IPS-18c (cell line): ENCODE measurements around the gene HSD17B11.
"Not testable (repeated sequence)": the region's sequence is repeated elsewhere in the genome, so short reads cannot be mapped to it uniquely, and the experiment has no call there.

Source experiments
- H3K4me3 ChIP-seq: 2 replicates; pipeline ENCODE4 v1.7.0; 2013; ENCODE audit warnings: low read depth, mild to moderate bottlenecking, low read length, moderate library complexity; ENCODE audit not compliant: insufficient read depth
- H3K9me3 ChIP-seq: one replicate; pipeline ENCODE4 v1.6.1; 2013; ENCODE audit warnings: mild to moderate bottlenecking, low read length, moderate library complexity; ENCODE audit not compliant: control insufficient read depth, insufficient read depth

Gene HSD17B11, protein sequence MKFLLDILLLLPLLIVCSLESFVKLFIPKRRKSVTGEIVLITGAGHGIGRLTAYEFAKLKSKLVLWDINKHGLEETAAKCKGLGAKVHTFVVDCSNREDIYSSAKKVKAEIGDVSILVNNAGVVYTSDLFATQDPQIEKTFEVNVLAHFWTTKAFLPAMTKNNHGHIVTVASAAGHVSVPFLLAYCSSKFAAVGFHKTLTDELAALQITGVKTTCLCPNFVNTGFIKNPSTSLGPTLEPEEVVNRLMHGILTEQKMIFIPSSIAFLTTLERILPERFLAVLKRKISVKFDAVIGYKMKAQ

DNA sequence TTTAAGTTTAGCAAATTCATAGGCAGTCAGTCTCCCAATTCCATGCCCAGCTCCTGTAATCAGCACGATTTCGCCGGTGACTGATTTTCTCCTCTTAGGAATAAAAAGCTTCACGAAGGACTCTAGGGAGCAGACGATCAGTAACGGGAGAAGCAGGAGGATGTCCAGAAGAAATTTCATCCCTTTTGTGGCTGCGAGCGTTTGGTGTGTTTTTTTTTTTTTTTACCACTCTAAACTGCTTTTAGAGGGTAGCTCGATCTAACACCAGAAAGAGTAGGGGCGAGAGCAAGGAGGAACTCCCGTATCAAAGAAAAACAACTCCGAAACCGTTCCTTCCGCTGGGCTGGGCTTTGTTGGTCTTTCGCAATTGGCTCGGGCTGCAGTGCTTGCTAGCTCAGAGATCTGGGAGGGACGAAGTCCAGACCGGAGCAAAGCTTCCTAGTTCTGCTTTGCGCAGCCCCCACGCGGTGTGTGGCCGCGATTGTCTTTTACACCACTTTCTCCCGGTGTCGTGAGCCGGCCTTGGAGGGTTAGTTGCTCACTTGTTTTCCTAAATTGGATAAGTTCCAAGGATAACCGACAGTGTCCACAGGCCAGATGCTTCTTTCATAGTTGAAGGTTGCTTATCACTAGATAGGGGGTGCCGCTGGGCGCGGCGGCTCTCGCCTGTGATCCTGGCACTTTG is at the start of gene HSD17B11:
Gene HSD17B11 (minus strand): TSS at position 298 of the 685 bp plus-strand sequence. CDS start 118 bp downstream, at position 180.
- peak within 1 kb of the TSS; percentile 51 for H3K4me3 ChIP-seq
- no peaks in the 10 kb centered on the region for H3K9me3 ChIP-seq

DNA sequence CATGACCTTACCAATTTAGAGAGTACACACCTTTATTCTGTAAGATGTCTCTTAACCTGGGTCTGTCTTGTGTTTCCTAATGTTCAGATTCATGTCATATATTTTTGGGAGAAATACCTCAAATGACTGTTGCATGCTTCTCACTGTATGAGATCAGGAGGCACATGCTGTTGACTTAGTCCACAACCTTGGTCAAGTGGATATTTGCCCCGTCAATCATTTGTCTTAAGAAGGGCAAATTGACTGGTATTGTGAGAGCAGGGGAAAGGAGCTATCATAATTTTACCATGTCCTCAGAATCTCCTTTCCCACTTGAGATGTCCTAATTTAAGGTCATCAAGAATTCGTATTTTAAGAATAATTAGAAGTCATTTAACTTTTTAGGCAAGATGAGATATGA is 42.4 kb upstream of the HSD17B11 start:
- no peak overlapping the region for H3K4me3 ChIP-seq
- H3K9me3 ChIP-seq: no peaks in the 10 kb centered on the region

DNA sequence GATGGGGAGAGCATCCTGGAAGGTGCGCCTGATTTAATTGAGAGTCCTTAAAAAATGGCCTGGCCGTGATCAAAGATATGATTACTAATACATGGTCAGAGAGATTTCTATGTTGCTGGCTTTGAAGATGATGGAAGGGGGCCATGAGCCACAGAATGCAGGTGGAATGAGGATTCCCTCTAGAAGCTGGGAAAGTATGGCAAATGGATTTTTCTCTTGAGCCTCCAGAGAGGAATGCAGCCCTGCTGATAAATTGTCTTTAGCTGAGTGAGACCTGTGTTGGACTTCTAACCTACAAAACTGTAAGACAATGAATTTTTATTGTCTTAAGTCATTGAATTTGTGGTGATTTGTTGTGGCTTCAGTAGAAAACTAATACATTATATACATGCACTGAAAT is 39.0 kb upstream of the HSD17B11 start:
- Histone ChIP-seq H3K9me3 (no peaks in the 10 kb centered on the region), H3K4me3 (no peak overlapping the region)

DNA sequence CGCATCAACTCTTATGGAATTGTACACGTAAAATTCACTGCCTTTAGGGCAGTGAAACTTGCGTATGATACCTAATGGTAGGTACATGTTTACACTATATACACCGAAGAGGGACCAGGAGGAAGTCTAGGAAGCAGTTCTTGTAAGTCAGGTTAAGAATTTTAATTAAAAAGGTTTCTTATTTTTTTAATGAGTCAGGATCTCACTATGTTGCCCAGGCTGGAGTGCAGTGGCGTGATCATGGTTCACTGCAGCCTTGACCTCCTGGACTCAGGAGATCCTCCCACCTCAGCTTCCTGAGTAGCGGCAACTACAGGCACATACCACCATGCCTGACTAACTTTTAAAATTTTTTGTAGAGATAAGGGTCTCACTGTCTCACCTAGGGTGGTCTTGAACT is 38.0 kb upstream of the HSD17B11 start:
- no peak overlapping the region for H3K4me3 ChIP-seq
- H3K9me3 ChIP-seq: no peaks in the 10 kb centered on the region

DNA sequence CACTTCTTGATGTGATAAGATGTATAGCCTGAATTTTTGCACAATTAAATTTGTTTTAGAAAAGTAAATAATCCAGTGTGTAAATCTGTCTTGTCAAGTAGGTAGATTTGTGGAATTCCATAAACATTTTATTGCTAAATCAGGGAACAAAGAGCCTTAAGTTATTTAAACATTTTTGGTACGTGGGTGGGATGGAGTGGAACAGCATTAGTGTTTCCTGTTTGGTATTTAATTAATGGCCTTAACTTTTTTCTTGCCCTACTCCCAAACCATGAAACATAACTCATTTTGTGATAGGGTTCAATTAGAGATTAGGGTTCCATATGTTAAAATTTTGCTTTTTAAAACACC is 36.5 kb upstream of the HSD17B11 start:
- H3K4me3 ChIP-seq: no peak overlapping the region
- no peaks in the 10 kb centered on the region for H3K9me3 ChIP-seq

DNA sequence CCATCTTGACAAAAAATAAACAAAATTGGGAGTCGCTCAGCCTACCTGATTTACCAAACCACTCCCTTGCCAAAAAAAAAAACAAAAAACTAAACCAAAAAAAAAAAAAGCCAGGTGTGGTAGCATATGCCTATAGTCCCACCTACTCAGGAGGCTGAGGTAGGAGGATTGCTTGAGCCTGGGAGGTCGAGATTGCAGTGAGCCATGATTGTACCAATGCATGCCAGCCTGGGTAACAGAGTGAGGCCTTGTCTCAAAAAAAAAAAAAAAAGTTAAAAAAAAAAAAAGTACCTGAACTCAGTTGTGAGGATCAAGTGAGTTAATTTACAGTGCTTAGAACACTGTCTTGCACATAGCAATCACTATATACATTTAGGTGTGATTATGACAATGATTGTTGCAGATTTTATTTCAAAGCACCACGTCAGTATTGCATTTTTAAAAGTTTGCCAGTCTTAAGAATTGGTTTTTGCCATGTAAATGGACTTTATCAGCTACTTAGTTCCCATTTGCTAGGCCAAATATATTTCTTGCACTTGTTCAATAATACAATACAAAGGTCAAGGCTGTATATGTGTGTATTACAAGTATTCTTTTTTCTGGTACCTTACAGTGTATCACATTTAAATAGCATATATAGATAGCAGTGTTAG is 36.0 kb upstream of the HSD17B11 start:
- Histone ChIP-seq H3K4me3 (no peak overlapping the region), H3K9me3 (no peaks in the 10 kb centered on the region)

DNA sequence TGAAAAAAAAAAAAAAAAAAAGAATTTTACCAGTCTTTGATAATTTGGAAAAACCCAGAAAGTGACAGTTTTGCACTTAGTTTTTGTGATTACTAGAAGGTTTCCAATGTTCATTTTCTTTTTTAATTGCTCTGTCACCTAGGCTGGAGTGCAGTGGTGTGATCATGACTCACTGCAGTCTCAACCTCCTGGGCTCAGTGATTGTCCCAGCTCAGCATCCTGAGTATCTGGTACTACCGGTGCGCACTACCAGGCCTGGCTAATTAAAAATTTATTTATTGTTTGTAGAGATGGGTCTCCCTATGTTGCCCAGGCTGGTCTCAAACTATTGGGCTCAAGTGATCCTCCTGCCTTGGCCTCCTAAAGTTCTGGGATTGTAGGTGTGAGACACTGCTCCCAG is 34.7 kb upstream of the HSD17B11 start:
- H3K9me3 ChIP-seq: no peaks in the 10 kb centered on the region
- H3K4me3 ChIP-seq: no peak overlapping the region

DNA sequence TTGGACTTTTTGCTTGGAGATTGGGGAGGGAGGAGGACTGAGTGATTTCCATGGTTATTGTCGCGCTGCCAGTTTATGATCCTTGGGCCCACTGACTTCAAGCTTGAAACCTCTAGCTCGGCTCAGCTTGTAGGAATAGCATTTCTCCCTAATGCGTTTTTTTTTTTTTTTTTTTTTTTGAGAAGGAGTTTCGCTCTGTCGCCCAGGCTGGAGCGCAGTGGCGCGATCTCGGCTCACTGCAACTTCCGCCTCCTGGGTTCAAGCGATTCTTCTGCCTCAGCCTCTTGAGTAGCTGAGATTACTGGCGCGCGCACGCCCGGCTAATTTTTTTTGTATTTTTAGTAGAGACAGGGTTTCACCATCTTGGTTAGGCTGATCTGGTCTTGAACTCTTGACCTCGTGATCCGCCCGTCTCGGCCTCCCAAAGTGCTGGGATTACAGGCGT is 33.1 kb upstream of the HSD17B11 start:
- H3K4me3 ChIP-seq: peak overlapping the region; percentile 36
- not testable (repeated sequence) for H3K9me3 ChIP-seq

DNA sequence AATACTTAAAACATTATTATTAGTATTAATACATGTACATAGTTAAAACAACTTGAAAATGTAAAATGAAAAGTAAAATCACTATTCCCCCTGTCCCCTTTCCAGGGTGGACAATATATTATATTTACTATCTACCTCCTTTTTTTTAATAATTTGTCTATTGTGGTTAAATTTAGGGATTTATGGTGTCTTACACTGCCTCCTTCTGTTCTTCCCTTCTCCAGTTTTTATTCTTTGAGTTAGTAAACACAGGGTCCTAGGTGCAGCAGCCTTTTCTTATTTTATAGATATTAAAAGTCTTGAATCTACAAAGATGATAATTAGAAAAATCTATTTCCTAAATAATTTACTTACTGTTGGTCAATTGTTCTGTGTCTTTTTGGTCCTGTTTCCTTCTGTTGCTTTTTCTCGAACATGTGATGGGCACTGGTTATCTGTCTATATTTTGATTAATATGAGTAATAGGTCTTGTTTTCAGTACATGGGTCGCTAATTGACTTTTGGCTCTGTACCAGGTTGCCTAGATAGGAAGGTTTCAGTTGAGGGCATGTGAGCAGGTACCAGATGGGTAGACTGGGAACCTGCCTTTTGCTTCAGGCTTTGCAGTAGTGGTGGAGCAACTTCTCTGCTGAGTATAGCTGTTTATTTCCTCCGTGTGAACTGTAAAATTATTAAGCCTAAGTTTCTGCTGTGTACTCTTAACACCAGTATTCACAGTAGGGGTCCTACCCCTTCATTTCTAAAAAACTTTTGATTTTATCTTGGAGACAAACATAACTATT is 32.5 kb upstream of the HSD17B11 start:
- H3K9me3 ChIP-seq: no peaks in the 10 kb centered on the region
- H3K4me3 ChIP-seq: peak overlapping the region; percentile 77

DNA sequence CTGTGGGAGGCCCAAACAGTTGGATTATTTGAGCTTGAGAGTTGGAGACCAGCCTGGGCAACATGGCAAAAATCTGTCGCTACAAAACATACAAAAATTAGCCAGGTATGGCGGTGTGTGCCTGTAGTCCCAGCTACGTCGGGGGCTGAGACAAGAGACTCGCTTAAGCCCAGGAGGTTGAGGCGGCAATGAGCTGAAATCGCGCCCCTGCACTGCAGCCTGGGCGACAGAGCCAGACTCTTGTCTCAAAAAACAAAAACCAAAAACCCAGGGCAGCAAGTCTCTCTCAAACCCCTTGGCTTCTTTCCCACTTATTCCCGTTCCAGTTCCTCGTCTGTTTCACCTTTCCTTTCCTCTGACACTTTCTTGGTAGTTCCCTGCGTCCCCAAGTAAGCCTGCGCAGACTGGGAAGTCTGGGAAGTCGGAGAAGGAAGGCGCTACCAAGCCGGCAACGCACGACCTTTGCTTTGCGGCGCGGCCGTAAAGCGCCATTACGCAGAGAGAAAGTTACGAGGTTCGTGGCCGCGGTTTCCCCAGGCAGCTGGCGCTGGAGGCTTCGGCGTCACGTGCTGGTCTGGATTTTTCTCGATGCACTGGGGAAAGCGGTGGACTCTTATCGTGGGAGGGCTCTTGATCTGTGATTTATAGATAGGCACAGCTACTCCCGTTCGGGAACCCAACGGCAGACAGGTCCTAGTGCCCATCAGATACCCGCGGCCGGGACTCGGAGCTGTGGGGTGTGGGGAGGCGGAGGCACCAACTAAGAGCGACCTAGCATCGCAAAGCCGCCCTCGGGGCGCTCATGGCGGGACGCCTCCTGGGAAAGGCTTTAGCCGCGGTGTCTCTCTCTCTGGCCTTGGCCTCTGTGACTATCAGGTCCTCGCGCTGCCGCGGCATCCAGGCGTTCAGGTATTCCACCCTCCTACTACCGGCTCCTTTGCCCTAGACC is 31.4 kb upstream of the HSD17B11 start, which contains the start of gene NUDT9:
Gene NUDT9 (plus strand): TSS at position 470 of the 949 bp plus-strand sequence. CDS start 333 bp downstream, at position 803.
- H3K4me3 ChIP-seq: peak within 1 kb of the TSS; percentile 77
- H3K9me3 ChIP-seq: peaks cover 4% of the 10 kb centered on the region

DNA sequence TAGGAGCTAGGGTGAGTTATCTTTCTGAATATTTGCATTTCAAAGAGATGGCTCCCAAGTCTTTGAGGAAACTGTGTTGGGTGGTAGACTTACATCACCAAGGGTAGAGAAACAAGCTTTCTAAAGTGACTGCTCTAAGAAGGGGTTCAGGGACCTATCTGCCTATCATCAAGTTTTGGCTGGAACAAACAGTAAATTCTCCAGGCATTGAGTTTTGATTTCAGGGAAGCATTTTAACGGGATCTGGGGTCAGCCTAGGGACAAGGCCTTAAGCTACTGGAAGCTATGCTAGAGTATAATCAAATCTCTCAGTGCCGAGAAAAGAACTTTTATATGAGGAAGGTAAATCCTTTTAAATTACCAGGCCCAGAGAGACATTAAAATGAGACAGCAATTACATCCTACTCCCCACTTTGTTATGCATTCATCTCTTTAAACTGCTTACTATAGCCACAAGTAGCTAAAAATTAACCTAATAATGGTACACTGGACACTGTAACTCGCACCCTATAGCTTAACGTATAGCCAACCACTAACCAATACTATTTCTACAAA is 29.4 kb upstream of the HSD17B11 start:
- Histone ChIP-seq H3K4me3 (no peak overlapping the region), H3K9me3 (peaks cover 4% of the 10 kb centered on the region)

DNA sequence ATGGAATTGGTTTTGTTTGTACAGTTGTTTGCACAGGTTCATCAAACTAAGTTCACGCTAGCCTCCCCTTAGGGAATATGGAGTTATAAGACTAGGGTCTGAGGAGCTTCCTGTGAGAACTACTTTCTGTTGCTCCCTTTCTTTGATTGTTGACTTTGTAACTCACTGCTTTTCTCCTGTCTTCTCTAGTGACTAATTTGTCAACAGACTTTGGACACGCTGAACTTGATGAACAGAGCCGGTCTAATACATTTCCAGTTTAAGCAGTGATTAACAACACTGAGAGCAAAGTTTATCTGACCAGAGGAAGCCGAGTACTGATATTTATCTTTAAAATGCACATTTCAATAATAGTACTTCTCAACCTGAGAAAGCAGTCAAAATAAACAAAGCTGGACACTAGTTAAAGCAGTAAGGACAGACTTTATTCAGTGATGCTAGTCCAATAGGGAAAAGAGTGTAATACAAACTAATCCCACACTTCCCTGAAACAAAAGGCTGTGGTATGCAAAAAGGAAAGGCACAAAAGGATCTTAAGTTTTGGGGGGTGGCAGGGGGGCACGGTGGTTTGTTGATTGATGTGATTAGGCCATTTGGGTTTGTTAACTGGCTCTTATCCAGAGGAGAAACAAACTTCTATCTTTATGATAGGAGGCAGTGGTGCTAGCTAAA is 28.7 kb upstream of the HSD17B11 start:
- Histone ChIP-seq H3K4me3 (no peak overlapping the region), H3K9me3 (peaks cover 4% of the 10 kb centered on the region)

DNA sequence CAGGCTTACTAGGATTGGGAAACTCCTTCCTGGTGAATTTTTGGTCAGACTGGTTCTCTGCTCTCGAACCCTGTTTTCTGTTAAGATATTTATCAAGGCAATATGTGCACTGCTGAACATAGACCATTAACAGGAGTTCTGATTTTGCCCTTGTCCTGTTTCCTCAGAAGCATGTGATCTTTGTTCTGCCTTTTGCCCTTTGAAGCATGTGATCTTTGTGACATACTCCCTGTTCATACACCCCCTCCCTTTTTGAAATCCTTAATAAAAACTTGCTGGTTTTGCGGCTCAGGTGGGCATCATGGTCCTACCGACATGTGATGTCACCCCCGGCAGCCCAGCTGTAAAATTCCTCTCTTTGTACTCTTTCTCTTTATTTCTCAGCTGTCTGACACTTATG is 27.4 kb upstream of the HSD17B11 start:
- H3K4me3 ChIP-seq, H3K9me3 ChIP-seq: not testable (repeated sequence)

DNA sequence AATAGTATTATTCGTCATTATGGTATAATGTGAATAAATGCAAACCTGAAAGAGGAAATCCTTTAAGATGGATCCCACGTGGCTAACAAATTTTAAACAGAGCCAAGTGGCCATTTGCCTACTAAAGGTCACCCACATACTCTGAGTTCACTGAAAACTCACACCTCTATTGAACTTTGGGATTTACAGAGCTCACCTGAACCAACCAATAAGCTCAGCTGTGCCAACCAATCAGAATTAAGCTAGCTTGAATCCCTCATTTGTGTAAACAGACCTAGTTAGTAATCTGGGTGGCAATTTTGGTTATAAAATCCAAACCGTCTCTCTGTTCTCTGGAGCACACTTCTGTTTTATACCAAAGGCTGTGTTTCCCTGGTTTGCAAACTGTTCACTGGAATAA is 26.0 kb upstream of the HSD17B11 start:
- Histone ChIP-seq H3K9me3 (peaks cover 4% of the 10 kb centered on the region), H3K4me3 (no peak overlapping the region)

DNA sequence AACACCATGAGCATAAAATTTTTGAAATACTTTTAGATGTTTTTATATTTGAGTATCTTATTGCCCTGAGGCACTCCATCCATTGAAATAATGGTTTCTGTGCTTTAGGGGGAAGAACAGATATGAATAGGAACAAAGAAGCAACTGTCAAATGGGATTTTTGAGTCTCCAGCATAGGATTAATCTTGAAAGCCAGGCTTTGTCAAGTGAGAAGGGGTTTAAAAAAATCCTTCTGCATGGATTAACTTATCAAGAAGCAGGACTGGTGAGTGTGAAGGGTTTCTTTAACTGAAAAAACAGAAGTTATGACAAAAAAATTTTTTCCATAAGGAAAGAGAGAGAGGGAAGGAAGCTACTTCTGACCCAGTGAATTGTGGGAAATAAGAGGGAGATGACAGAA is 23.8 kb upstream of the HSD17B11 start:
- Histone ChIP-seq H3K4me3 (no peak overlapping the region), H3K9me3 (peaks cover 4% of the 10 kb centered on the region)

DNA sequence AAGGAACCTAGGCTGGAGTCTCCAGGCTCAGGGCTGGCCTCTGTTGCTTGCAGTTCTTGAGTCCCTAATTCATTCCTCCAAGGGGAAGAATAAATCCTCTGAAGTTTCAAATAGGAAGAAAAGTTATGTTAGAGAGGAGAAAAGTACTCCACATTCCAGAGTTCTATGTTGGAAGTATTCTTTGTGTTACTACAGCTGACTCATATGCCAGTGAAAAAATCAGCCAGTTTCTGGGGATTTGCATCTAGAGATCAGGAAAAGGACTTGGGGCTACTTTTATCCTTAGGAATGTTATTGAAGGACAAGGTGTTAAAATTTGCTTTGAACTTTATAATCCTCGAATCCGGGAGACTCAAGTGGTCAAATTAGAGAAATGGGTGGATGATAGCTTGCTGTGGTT is 19.7 kb upstream of the HSD17B11 start:
- Histone ChIP-seq H3K9me3 (no peaks in the 10 kb centered on the region), H3K4me3 (no peak overlapping the region)
